ENCODE results near the gene CISD3.

The CISD3 gene

GRCh38 chr17:38729886-38730525 lies at the start of gene CISD3:
TSS of gene CISD3 (plus strand) at chr17:38730341. CDS start at chr17:38730359, 18 bp downstream.
- peak; percentile 58 for DNase-seq

GRCh38 chr17:38681096-38681495 lies 49.0 kb upstream of the CISD3 start:
- DNase-seq, result no peak

- no peak for DNase-seq
Measured at GRCh38 chr17:38685491-38685890, 44.6 kb upstream of the CISD3 start.

GRCh38 chr17:38687286-38687685 lies 42.9 kb upstream of the CISD3 start:
- no peak for DNase-seq

GRCh38 chr17:38690386-38690785 lies 39.8 kb upstream of the CISD3 start:
- DNase-seq, result no peak

- DNase-seq, result no peak
Measured at GRCh38 chr17:38691154-38691553, 39.0 kb upstream of the CISD3 start.

- no peak for DNase-seq
Measured at GRCh38 chr17:38693700-38694329, 36.3 kb upstream of the CISD3 start.

GRCh38 chr17:38697061-38697820 lies 32.9 kb upstream of the CISD3 start:
- DNase-seq, result no peak

GRCh38 chr17:38698760-38699159 lies 31.4 kb upstream of the CISD3 start:
- no peak for DNase-seq

GRCh38 chr17:38701504-38702165 lies 28.5 kb upstream of the CISD3 start:
- peak; percentile 32 for DNase-seq

GRCh38 chr17:38702166-38702915 lies 27.8 kb upstream of the CISD3 start:
- peak; percentile 51 for DNase-seq

- DNase-seq, result no peak
Measured at GRCh38 chr17:38702916-38703741, 27.0 kb upstream of the CISD3 start.

- peak; percentile 82 for DNase-seq
Measured at GRCh38 chr17:38703742-38704605, 26.2 kb upstream of the CISD3 start.

- DNase-seq, result peak; percentile 59
Measured at GRCh38 chr17:38704606-38705522, 25.3 kb upstream of the CISD3 start, which contains the start of gene MLLT6. TSS of gene MLLT6 (plus strand) at chr17:38705273. CDS start at chr17:38705633, 360 bp downstream.

GRCh38 chr17:38705523-38705802 lies 24.7 kb upstream of the CISD3 start:
- no peak for DNase-seq

GRCh38 chr17:38705803-38706504 lies 24.2 kb upstream of the CISD3 start:
- peak; percentile 28 for DNase-seq

GRCh38 chr17:38706505-38707216 lies 23.5 kb upstream of the CISD3 start:
- no peak for DNase-seq

GRCh38 chr17:38707678-38708351 lies 22.3 kb upstream of the CISD3 start:
- DNase-seq, result no peak

Data from NCI-H1105 treated with DMSO at 0.1 percent for 48 hours (cell line).